Measurements from ENCODE around the gene RAP2B.

Gene RAP2B

GRCh38 chr3:153195349-153195879 is 33.4 kb downstream of the RAP2B start:
- no peak for DNase-seq

- DNase-seq, result peak; percentile 81 to 85 (median 81)
These were observed 47.6 kb downstream of the RAP2B start for GRCh38 chr3:153209596-153209995.

GRCh38 chr3:153210146-153210545 is 48.1 kb downstream of the RAP2B start:
- peak; percentile 22 to 40 (median 34) for DNase-seq

- DNase-seq, result peak; percentile 54 to 69 (median 67)
These were observed 48.6 kb downstream of the RAP2B start for GRCh38 chr3:153210660-153211059.

- no peak for DNase-seq
These were observed 53.5 kb downstream of the RAP2B start for GRCh38 chr3:153215497-153215896.

- no peak for DNase-seq
These were observed 53.9 kb downstream of the RAP2B start for GRCh38 chr3:153215966-153216365.

- DNase-seq, result no peak
These were observed 54.9 kb downstream of the RAP2B start for GRCh38 chr3:153216928-153217327.

GRCh38 chr3:153219146-153219545 is 57.1 kb downstream of the RAP2B start:
- DNase-seq, result peak in 2 of 3 donors; percentile 23 to 24
